GM21526 (cell line): ENCODE measurements around the gene STK11.
"Not testable (repeated sequence)": the region's sequence is repeated elsewhere in the genome, so short reads cannot be mapped to it uniquely, and the experiment has no call there.

Experiments
- ATAC-seq: cut with Tn5 transposase; IDR thresholded peaks from one replicate; pipeline ENCODE4 v1.9.1; 2021; ENCODE audit warnings: moderate library complexity; ENCODE audit not compliant: unreplicated experiment, low FRiP score

The STK11 gene

DNA sequence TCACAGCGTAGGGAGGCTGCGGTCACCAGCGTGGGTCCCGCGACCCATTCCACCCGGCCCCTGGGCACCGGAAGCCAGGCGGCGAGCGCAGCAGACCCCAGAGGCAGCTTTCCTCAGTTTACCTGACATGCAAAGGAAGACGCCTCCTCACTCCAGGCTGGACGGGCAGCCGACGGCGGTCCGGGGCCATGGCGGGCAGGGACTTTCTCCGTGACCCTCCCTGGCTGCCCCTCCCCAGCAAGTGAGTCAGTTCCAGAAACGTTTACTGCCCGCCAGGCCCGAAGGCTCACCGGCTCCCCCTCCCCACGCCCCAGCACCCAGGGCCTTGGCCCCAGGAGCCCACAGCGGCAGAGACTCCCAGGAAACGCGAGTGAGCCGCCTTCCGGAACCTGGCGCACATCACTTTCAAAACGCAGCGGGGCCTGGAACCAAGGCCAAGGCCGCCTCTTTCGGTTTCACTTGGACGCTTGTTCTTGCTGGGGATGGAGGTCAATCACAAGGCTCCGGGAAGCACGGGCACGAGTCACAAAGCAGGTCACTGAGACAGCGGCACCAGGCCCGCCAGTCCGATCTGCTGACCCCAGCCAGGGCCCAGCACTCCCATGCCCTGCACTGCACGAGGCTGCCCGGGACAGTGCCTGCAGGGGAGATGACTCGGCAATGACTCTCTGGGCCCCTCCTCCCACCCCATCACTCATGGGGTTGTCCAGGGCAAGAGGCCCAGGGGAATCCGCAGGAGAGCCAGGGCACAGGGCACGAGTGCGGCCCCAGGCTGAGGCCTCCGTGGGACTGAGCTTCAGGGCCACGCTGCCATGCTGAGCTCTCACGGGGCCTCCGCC is 36.8 kb upstream of the STK11 start:
- no peak for ATAC-seq

DNA sequence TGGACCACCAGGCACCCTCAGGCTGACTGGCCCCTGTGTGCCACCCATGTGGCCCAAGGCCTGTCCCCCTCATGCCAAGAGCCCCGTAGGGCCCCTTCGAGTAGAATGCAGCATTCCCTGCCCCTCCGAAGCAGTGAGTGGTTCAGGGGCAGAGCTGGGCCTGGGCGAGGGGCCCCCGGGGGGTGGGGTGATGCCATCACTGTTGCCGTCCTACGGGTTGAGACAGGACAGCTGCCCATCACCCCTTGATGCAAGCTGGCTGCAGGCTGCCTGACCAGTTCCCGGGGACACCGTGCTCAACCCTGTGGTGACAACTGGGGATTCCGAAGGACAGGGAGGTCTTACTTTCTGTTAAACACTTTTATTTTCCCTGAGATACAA is 36.2 kb upstream of the STK11 start:
- ATAC-seq = no peak

DNA sequence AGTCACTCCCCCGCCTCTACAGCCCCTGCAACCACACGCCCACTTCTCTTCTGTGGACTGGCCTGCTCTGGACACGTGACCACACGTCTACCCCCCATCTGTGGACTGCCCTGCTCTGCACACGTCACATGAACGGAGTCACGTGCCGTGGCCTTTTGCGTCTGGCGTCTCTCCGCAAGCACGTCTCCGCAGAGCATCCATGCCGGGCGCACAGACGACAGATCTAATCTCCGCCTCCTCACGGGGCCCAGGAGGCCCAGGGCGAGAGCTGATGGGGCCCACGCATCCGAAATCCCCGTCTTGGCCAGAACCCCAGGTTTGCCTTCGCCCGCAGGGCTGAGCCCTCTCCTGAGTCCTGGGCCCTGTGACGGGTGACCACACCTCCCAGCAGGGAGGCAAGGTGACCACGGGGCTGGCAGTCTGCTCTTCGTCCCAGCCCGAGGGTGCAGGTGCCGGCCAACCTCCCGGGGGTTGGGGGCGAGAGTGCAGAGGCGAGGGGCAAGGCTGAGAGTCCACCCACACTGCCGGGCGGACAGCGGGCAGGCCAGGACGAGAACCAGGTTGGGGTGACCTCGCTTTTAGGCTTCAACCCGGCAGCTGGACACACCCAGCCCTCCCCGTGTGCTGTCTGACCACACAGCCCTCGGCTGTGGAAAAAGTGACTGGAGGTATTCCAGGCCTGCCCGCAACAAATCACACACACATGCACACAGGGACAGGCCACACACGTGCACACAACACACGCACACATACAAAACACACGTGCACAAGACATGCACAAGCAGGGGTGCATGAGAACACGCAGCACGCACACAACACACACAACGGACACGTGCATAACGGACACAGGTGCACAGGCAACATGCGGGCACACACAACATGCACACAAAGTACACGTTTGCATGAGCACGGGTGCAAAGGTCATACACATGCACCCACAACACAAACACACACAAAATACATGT is 35.4 kb upstream of the STK11 start:
- no peak for ATAC-seq

DNA sequence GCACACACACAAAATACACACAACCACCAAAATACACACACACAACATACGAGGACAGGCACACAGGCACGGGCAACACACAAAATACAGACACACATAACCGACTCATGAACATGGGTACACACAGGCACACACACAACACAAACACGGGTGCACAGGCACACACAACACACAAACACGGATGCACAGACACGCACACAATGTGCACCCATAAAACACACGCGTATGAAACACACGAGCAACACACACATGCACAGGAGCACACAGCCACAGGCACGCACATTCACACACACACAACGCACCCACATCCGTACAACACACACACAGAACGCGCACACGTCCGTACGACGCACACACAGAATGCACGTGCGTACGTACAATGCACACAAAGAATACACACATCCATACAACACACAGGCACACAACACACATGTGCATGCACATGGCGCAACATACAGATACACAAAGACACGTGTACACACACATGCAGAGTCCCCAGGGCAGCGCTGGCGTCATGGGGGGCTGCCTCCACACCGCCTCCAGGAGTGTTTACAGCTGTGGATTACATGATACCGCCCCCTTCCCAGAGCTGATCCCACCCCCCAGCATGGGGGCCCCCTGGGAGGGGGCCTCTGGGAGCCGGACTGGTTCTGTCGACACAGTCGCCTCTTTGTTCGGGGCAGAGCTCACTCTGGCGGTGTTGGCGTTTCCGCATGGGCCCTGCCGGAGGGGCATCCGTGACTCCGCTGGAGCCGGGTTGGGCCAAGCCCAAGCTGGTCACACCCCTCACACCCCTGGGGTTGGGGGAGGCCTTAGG is 34.4 kb upstream of the STK11 start:
- no peak for ATAC-seq

DNA sequence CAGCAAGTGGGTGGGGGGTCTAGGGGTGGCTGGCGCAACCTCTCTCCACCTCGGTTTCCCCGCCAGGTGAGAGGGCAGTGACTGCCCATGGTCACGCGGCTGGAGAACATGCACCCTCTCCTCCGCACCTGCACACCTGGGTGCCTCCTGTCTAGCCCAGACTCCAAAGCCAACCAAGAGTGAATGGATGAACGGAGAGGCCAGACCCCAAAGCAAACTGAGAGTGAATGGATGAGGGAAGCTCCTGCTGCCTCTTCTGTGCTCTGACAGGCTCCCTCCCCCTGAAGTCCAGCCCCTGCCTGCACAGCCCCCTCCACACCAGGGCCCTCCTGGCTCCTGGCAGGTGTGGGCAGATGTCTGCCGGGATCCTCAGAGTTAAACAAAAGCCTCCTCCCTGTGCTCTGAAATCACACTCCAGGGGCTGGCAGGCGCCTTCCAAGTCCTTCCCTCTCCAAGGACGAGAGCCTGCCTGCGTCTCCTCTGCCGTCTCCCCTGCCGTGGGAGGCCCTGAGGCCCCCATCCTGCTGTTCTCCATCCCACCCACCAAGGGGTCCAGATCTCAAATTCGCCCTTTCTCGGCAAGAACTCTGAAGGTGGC is 33.7 kb upstream of the STK11 start:
- ATAC-seq = no peak

DNA sequence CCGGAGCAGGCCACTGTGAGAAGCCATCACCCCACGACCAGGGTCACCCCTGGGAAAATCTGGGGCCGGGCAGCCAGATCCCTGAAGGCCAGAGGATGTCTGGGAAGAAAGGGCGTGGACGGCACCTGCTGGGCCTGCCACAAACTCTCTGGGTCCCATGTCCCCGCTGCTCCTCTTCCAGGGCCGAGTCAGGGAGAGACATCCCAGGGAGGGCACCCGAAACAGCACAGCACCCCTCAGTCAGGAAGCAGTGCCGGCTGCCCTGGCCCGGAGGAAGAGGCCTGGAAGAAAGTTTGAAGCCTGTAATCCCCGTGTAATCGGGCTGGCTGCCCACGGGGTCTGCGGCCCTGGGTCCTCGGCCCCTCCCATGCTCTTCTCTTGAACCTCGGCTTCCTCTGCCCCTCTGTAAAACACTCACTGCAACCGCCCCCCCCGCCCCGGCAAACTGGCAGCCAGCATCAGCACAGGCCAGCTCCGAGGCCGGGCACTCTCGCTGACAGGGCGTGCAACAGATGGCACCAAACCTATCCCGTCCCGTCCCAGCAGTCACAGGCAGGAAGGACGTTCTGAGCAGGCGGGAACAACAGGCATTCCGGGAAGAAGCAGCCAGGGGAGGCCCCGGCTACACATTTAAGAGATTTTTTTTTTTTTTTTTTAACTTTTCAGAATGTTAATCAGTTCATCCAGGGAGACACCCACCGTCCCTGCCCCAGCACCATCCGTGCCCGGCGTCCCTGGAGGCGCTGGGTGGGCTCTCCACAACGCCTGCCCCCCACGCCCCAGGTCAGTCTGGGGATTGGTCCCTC is 33.0 kb upstream of the STK11 start:
- no peak for ATAC-seq

DNA sequence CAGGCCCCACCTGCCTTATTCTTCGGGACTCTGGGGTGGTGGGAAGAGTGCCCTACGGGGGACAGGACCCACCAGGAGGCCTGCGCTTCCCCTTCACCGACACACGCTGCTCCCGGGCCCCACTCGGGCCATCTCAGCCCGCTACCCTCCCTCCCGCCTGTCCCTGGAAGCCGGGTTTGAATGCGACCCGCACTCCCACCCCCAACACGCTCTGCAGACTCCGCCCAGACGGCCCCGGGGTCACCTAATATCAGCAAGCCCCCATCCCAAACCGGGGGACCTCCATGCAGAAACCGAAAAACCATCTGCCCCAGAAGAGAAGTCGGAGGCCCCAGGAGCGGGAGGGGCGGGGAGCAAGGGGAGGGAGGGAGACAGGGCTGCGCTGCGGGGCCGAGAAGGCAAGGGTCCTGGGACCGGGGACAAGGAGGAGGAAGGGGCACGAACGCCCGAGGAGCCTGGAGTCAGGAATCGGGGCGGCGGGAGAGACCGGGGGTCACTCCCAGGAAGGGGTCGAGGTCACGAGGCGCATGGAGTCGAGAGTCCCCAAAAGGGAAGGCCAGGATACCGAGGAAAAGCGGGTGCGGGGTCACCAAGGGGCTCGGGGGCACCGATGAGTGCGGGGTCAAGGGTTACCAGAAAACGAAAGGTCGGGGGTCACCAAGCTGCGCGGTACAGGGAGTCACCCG is 32.3 kb upstream of the STK11 start:
- no peak for ATAC-seq

DNA sequence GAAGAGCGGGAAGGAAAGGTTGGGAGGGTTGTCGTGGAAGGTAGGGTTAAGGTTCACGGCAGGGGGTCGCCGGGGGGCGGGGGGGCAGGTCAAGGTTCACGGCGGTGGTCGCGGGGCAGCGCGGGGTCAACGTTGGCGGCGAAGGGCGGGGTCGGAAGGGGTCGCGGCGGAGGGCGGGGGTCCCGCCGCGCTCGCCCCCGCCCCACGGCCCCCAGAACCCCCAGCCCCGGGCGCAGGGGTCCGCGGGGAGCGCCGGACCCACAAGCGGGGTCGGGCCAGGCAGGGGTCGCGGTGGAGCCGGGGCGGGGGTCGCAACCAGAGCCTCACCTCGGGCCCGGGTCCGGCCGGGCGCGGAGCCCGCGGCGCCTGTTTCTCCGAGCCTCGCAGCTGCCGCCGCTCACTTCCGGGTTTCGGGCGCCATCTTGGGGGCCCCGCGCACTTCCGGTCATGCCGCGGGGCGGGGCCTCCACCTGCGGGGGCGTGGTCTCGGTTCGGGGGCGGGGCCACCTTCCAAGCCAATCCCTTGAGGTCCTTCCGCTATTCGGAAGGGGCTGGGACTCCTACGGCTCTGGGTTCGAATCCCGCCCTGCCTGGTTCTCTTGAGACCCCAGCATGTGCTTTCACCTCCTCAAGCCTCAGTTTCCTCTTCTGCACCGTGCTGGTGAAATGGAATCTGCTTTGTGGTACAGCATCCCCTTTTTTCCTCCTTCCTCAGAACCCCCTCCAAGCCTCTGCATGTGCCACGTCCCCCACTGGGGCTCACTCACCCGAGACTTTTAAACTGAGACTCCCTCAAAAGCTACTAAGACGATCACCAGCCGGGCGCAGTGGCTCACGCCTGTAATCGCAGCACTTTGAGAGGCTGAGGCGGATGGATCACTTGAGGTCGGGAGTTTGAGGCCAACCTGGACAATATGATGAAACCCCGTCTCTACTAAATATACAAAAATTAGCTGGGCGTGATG is 31.5 kb upstream of the STK11 start, which contains the start of gene SBNO2:
Gene SBNO2 (minus strand): TSS at position 424 of the 965 bp plus-strand sequence. CDS start 19,992 bp downstream, outside the sequence.
- ATAC-seq = no peak

DNA sequence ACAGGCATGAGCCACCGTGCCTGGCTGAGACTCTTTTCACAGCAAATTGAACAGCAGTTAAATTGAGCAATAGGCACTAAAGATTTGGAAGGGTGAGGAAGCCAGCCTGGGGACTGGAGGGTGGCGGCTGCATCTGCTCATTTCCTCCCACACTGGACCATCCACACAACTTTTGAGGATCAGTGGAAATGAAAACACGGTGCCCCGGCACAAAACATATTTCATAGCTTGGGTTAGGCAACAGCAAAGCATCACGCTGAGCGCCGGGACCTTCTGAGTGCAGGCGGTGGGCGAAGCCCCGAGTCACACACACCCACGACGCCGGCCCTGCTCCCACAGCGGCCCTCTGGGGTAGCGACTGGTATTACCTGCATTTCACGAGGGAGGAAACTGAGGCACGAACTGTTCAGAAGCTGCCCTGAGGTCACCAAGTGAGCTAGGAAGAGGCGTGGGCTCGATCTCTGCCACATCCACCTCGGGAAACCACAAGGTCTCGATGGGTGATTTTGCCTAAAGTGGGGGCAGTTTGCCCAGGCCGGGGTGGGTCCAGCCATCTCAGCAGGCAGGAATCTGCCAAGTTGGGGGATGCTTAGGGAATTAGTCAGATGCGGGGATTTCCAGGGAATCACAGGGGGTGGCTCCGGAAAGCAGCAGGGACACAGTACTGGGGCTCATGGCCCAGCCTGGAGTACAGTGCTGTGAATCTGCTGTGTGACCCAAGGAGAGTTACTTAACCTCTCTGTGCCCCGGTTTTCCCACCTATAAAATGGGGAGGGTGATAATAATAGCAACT is 28.1 kb upstream of the STK11 start:
- ATAC-seq = no peak

DNA sequence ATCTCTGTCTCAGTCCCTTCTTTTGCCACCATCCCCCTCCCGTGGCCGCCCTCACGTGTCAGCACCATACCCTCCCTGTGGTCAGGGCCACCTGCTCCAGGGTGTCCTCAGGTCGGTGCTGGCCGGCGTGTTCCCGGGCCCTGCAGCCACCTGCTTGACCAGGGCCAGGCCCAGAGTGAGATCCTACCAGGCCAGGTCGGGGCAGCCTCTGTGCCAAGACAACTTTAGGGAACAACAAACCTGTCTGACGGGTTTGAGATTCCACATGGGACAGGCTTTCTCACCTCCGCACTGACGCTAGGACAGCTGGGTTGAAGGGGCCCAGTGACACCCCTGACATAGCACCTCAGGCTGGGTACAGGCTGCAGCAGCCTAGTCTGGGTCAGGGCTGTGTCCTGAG is 24.0 kb upstream of the STK11 start:
- no peak for ATAC-seq

DNA sequence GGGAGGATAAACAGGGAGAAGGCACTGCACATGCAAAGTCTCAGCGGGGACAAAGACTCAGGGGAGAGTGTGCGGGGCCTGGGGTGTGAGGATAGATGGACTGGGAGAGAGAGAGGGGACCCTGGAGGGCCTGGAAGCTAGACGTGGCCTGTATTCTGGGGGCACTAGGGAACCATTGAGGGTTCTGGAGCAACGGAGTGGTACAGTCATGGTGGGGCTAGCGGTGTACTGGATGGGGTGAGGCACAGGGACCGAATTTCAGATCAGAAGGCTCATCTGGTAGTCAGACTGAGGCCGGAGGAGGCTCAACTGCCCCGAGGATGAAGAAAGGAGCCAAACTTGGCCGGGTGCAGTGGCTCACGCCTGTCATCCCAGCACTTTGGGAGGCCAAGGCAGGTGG is 23.5 kb upstream of the STK11 start:
- no peak for ATAC-seq

DNA sequence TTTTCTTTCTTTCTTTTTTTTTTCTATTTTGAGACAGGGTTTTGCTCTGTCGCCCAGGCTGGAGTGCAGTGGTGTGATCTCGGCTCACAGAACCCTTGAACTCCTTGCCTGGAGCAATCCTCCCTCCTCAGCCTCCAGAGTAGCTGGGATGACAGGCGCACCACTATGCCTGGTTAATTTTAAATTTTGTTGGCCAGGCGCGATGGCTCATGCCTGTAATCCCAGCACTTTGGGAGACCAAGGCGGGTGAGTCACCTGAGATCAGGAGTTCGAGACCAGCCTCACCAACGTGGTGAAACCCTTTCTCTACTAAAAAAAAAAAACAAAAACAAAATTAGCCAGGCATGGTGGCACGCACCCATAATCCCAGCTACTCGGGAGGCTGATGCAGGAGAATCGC is 22.9 kb upstream of the STK11 start:
- no peak for ATAC-seq

DNA sequence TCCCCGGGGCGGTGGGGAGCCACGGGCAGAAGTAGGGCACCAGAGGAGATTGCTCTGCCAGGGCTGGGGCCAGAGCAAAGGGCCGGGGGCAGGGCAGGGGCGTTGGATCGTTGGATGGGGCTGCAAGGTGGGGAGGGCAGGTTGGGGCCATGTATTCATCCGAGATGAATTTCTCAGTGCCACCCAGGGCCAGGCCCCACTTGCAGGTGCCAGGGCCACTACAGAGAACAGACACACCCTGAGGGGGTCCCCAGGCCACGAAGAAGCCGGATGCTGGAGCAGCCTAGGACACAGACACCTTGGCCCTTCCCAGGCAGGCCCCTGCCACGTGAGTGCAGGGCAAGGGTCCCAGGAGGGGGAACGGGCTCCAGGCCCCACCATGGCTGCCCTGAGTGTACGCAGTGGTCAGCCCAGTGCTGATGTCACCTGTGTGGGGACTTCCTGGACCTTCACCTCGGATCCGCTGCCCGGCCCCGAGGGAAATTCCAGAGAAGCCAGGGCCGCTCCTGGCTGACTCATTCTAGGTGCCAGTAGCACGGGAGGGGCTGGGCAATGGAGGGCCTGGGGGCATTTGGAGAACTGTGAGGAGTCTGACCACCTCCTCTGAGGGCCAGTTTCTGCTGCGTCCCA is 21.9 kb upstream of the STK11 start:
- no peak for ATAC-seq

DNA sequence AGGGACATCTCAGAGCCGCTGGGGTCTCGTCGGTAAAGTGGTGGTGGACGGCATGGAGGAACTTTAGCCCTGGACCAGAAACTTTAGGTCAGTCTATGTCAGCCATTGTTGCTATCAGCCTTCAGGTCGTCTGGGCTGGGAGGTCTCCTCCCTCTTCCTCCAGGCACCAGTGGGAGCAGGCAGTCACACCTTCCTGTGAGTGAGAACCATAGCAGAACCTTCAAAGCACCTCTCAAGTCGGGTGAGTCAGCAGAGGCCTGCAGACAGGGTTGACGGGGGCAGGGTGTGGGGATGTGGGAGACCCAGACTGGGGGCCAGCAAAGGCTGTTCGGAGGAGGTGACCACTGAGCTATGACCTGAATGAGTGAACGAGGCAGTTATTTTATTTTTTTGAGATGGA is 16.2 kb upstream of the STK11 start:
- ATAC-seq = no peak

DNA sequence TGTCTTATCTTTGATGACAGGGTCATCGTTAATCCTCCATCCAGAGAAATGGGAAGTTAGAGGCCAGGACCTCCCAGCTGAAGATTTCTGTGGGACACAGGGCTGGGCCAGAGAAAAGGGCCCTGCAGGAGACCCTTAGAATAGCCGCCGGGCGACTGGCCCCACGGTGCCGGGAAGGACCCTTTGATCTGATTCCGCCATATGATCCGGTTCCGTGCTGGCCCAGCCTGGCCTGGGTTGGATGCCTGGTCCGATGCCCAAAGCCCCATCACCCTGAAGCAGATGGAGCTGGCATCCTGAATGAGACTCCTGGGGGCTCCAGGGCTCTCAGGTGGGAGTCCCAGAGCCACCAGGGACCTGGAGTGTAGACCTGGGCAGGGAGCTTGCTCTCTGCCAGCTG is 6.0 kb upstream of the STK11 start:
- no peak for ATAC-seq

DNA sequence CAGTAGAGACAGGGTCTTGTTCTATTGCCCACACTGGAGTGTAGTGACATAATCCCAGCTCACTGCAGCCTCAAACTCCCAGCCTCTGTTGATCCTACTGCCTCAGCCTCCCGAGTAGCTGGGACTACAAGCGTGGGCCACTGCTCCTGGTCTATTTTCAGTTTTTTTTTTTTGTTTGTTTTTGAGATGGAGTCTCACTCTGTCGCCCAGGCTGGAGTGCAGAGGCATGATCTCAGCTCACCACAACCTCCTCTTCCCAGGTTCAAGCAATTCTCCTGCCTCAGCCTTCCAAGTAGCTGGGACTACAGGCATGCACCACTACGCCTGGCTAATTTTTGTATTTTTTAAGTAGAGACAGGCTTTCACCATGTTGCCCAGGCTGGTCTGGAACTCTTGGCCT is 5.0 kb upstream of the STK11 start:
- not testable (repeated sequence) for ATAC-seq
